G401.6 (cell line): Measurements from ENCODE around the gene PDZD2.

Source experiments
- FAIRE-seq: peaks from 2 replicates; lab custom pipeline; 2012; peaks lifted over from hg19 to GRCh38; lab: Jason Lieb, UNC

Gene PDZD2

GRCh38 chr5:32145378-32145777 is 506.4 kb downstream of the PDZD2 start:
- FAIRE-seq = no peak

GRCh38 chr5:32147236-32147635 is 508.3 kb downstream of the PDZD2 start:
- FAIRE-seq = no peak

- FAIRE-seq = no peak
These were observed 509.0 kb downstream of the PDZD2 start for GRCh38 chr5:32147959-32148358.

- FAIRE-seq = no peak
These were observed 511.4 kb downstream of the PDZD2 start for GRCh38 chr5:32150366-32150765.

GRCh38 chr5:32151198-32151597 is 512.3 kb downstream of the PDZD2 start:
- no peak for FAIRE-seq

GRCh38 chr5:32153723-32154122 is 514.8 kb downstream of the PDZD2 start:
- no peak for FAIRE-seq

GRCh38 chr5:32155211-32155610 is 516.3 kb downstream of the PDZD2 start:
- no peak for FAIRE-seq

- FAIRE-seq = no peak
These were observed 517.7 kb downstream of the PDZD2 start for GRCh38 chr5:32156635-32157034.

DNA sequence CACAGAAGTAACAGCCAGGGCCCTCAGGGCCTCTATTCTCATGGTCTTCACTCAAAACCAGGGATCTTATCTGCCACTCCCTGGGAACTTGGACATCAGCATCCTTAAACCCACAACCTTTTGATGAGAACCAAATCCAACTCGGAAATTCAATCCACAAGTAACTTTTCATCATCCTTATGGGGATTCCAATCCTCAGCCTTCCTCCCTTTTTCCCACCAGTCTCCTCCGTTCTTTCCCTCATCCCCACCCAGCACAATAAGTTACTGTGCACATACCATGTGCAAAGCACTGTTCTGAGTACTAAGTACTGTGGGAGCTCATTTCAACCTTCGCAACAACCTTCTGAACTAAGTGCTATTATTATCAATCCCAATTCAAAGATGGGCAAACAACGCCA is 518.1 kb downstream of the PDZD2 start:
- FAIRE-seq = no peak

DNA sequence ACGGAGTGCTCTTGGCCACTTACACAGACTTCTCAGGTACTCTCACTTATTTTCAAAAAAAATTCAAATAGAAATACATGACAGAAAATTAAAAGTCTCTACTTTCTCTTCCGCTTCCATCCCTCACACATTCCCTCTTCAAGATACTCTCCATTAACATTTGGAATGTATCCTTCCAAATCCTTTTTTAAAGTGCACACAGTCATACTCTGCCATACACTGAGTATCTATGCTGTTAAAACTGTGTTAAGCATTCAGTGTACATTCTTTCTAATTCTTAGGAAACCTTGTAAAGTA is 519.7 kb downstream of the PDZD2 start:
- FAIRE-seq = no peak

- FAIRE-seq = no peak
These were observed 520.6 kb downstream of the PDZD2 start for GRCh38 chr5:32159328-32160072.

GRCh38 chr5:32160228-32160627 is 521.3 kb downstream of the PDZD2 start:
- no peak for FAIRE-seq
